PC-3 (cell line): Measurements from ENCODE around the gene PSMA7. TPM values are rescaled to one million over a fixed set of nuclear protein-coding genes. Genes with fewer than 3 reads are reported as not detected.

Experiments used
- ATAC-seq: fragments of 200-7000 bp; cut with Tn5 transposase; 2 replicates; pipeline ENCODE4 v1.9.1; 2020; ENCODE audit warnings: mild to moderate bottlenecking, moderate library complexity
- BruUV-seq: library from RNA; stranded (reverse); fragments of 400-500 nt; replicated peaks from 2 replicates; lab custom pipeline; 2021; lab: Mats Ljungman, UMichigan
- CTCF ChIA-PET: fragments of 300-600 bp; sonication (Branson Sonifier 250); formaldehyde crosslinking; loops from one replicate; lab custom pipeline; 2022; ENCODE audit warnings: antibody characterized with exemption; lab: Charles Lee
- POLR2A ChIA-PET: fragments of 300-600 bp; sonication (Branson Sonifier 250); formaldehyde crosslinking; loops from one replicate; lab custom pipeline; 2022; ENCODE audit warnings: antibody characterized with exemption; ENCODE audit not compliant: unreplicated experiment; lab: Charles Lee
- DNase-seq: peaks from one replicate; pipeline ENCODE4 v3.0.0-alpha.2; 2015
- H2AFZ ChIP-seq: fragments of 300-600 bp; sonication (generic); 2 replicates; pipeline ENCODE4 v1.6.0; 2016; ENCODE audit warnings: antibody characterized with exemption, low read length
- H3F3A ChIP-seq: fragments of 300-600 bp; sonication (generic); one replicate; pipeline ENCODE4 v1.6.0; 2017; ENCODE audit warnings: antibody characterized with exemption, low read length, control low read depth, mild to moderate bottlenecking; ENCODE audit not compliant: unreplicated experiment
- H3K27ac ChIP-seq: fragments of 300-600 bp; sonication (generic); 2 replicates; pipeline ENCODE4 v1.5.1; 2016; ENCODE audit warnings: mild to moderate bottlenecking, low read length
- H3K27me3 ChIP-seq: fragments of 300-600 bp; sonication (generic); 2 replicates; pipeline ENCODE4 v1.6.1; 2016; ENCODE audit warnings: low read length, mixed read lengths
- H3K36me3 ChIP-seq: fragments of 300-600 bp; sonication (generic); 2 replicates; pipeline ENCODE4 v1.6.1; 2016; ENCODE audit warnings: low read depth, mixed run types, low read length, mixed read lengths
- H3K4me1 ChIP-seq: fragments of 300-600 bp; sonication (generic); 2 replicates; pipeline ENCODE4 v1.5.1; 2016; ENCODE audit warnings: low read length; ENCODE audit not compliant: insufficient read depth
- H3K4me2 ChIP-seq: fragments of 300-600 bp; sonication (generic); 2 replicates; pipeline ENCODE4 v1.6.0; 2016; ENCODE audit warnings: low read length
- H3K4me3 ChIP-seq: fragments of 300-600 bp; sonication (generic); 2 replicates; pipeline ENCODE4 v1.5.1; 2016; ENCODE audit warnings: mild to moderate bottlenecking, low read length, mixed read lengths
- H3K79me2 ChIP-seq: fragments of 300-600 bp; sonication (generic); 2 replicates; pipeline ENCODE4 v1.6.1; 2017; ENCODE audit warnings: low read length, mixed read lengths
- H3K9ac ChIP-seq: fragments of 300-600 bp; sonication (generic); 2 replicates; pipeline ENCODE4 v1.6.0; 2016; ENCODE audit warnings: mild to moderate bottlenecking, low read length
- H3K9me2 ChIP-seq: fragments of 300-600 bp; sonication (generic); replicated peaks from 2 replicates; pipeline ENCODE4 v1.6.1; 2016; ENCODE audit warnings: mixed run types, low read length, mixed read lengths
- H3K9me3 ChIP-seq: fragments of 300-600 bp; sonication (generic); 2 replicates; pipeline ENCODE4 v1.6.1; 2016; ENCODE audit warnings: low read length, mixed read lengths
- H4K20me1 ChIP-seq: fragments of 300-600 bp; sonication (generic); 2 replicates; pipeline ENCODE4 v1.6.1; 2016; ENCODE audit warnings: low read length, mixed read lengths
- EZH2 ChIP-seq: fragments of 300-600 bp; sonication (generic); IDR thresholded peaks from one replicate; pipeline ENCODE4 v1.6.1; 2017; ENCODE audit warnings: antibody characterized with exemption, mild to moderate bottlenecking, low read length; ENCODE audit not compliant: unreplicated experiment
- EZH2phosphoT487 ChIP-seq: fragments of 300-600 bp; sonication (generic); IDR thresholded peaks from 2 replicates; pipeline ENCODE4 v1.6.1; 2018; ENCODE audit warnings: mild to moderate bottlenecking, antibody characterized with exemption, low read length, borderline replicate concordance
- intact Hi-C: fragments of 100-400 bp; cut with micrococcal nuclease; formaldehyde crosslinking; loops from 2 replicates; pipeline ENCODE4 v1.9.0; 2023
- total RNA-seq: library from RNA; depleted of rRNA; stranded (reverse); fragments of >200 nt; gene quantifications from 2 replicates; pipeline ENCODE4 v1.2.3, GENCODE V29; 2014
- TF ChIP-seq, protein P1 (sequence below): fragments of 300-600 bp; sonication (generic); conservative IDR thresholded peaks from 2 replicates; pipeline ENCODE4 v1.5.1; 2017; ENCODE audit warnings: antibody characterized with exemption, low read depth, mild to moderate bottlenecking, low read length

Gene PSMA7
- total RNA-seq, 1 experiment from 2014 or later, result 751 TPM

DNA sequence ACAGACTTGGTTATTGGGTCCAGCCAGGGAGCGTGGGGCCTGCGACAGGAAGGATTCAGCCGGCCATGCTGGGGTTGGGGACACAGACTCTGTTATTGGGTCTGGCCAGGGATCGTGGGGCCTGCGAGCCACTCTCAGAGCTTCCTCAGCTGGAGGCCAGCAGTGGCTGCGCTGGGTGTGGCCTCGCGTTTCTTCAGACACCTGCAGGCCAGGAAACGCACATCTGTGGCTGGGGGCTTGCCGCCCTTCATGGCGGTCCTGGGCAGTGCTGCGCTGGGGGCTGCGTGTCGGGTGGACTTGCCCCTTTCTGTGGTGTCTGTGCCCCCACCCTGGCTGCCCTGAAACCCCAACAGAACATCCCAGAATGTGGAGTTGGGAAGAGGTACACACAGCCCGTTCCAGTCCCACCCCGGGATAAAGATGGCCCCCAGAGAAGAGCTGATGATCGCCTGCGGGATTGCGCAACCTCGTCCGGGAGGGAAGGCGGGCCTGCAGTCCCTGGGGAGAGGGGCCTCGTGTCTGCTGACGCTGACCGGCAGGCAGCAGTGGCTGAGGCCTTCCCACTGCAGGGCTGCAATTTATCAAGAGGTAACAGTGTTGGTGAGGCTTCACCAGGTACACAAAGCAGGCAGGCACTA, 22.7 kb upstream of the PSMA7 start:
- H4K20me1 ChIP-seq, result no peaks in the 10 kb centered on the region
- peaks cover 29% of the 10 kb centered on the region for H3K36me3 ChIP-seq
- H3K4me3 ChIP-seq, result no peak overlapping the region
- intact Hi-C loops, result no loop called here
- DNase-seq, result no peak
- no peak overlapping the region for H3K27ac ChIP-seq
- POLR2A ChIA-PET, result no interaction called here
- H3K79me2 ChIP-seq, result no peaks in the 10 kb centered on the region
- no peak overlapping the region for H3K4me2 ChIP-seq
- H2AFZ ChIP-seq, result no peak overlapping the region
- no peak overlapping the region for H3K9ac ChIP-seq
- no TSS peak for BruUV-seq
- H3K27me3 ChIP-seq, result no peaks in the 10 kb centered on the region
- no peaks in the 10 kb centered on the region for H3K9me3 ChIP-seq
- CTCF ChIA-PET, result no interaction called here
- peaks cover 7% of the 10 kb centered on the region; the same call in 1 of the 2 replicates for H3K4me1 ChIP-seq
- no peaks in the 10 kb centered on the region for H3K9me2 ChIP-seq
- no peak for ATAC-seq
- no peaks in the 10 kb centered on the region for H3F3A ChIP-seq
- TF ChIP-seq EZH2, result no peak
- no peak for TF ChIP-seq EZH2phosphoT487
- TF ChIP-seq, protein P1, sequence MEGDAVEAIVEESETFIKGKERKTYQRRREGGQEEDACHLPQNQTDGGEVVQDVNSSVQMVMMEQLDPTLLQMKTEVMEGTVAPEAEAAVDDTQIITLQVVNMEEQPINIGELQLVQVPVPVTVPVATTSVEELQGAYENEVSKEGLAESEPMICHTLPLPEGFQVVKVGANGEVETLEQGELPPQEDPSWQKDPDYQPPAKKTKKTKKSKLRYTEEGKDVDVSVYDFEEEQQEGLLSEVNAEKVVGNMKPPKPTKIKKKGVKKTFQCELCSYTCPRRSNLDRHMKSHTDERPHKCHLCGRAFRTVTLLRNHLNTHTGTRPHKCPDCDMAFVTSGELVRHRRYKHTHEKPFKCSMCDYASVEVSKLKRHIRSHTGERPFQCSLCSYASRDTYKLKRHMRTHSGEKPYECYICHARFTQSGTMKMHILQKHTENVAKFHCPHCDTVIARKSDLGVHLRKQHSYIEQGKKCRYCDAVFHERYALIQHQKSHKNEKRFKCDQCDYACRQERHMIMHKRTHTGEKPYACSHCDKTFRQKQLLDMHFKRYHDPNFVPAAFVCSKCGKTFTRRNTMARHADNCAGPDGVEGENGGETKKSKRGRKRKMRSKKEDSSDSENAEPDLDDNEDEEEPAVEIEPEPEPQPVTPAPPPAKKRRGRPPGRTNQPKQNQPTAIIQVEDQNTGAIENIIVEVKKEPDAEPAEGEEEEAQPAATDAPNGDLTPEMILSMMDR, result no peak

DNA sequence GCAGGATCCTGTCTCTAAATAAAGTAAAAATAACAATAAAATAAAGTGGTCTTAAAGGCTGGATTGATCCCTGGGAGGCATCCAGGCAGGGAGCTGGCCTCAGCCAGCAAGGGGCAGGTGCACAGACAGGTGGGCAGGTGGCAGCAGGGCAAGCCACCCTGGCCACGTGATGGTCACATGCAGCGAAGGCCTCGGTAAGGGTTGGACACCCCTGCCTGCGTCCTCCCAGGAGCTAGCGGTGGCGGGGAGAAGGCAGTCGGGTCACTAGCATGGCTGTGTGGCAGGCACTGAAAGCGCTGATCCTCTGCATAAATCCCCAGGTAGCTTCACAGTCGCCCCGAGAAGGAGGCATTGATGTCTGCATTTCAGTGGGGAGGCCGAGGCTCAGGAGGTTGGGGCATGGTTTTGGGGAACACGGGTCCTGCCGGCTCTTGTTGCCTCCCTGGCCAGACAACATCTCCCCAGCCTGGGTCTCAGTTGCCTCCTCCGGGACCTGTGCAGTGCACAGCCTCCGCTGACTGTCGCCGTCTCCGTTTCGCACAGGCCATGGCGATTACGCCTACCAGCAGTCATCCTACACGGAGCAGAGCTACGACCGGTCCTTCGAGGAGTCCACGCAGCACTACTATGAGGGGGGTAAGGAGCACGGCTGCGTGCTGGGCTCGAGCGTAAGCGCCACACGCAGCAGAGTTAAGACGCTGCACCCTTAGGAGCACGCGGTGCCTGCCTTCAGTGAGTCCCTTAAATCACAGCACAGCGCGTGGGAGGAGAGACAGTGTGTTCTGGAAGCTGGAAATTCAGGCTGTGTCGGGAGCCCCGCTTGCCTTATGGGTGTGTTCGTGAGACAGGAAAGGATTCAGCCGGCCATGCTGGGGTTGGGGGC, 21.9 kb upstream of the PSMA7 start:
- ATAC-seq (no peak), DNase-seq (no peak)
- BruUV-seq, result no TSS peak
- CTCF ChIA-PET, result no interaction called here
- Histone ChIP-seq H3K27ac (no peak overlapping the region), H3K27me3 (no peaks in the 10 kb centered on the region), H3K4me1 (peaks cover 8% of the 10 kb centered on the region; the same call in 1 of the 2 replicates), H4K20me1 (no peaks in the 10 kb centered on the region), H3K9me2 (no peaks in the 10 kb centered on the region), H3K4me2 (no peak overlapping the region), H3K79me2 (no peaks in the 10 kb centered on the region), H3K4me3 (no peak overlapping the region), H3K9ac (no peak overlapping the region), H3F3A (no peaks in the 10 kb centered on the region), H3K9me3 (no peaks in the 10 kb centered on the region), H3K36me3 (peaks cover 29% of the 10 kb centered on the region), H2AFZ (no peak overlapping the region)
- POLR2A ChIA-PET, result no interaction called here
- intact Hi-C loops, result no loop called here
- TF ChIP-seq, protein P1, result no peak
- TF ChIP-seq EZH2 (no peak), EZH2phosphoT487 (no peak)
